Daoy (cell line): ENCODE results near the gene RAPGEF1. TPM values are rescaled to one million over a fixed set of nuclear protein-coding genes. Genes with fewer than 3 reads are reported as not detected.
"Not testable (repeated sequence)": the region's sequence is repeated elsewhere in the genome, so short reads cannot be mapped to it uniquely, and the experiment has no call there.

Experiments
- DNase-seq: peaks from one replicate; pipeline ENCODE4 v3.0.0-alpha.2; 2015; ENCODE audit warnings: low read depth
- total RNA-seq: library from RNA; depleted of rRNA; stranded (reverse); fragments of >200 nt; shearing (Covaris generic); gene quantifications from 2 replicates; pipeline ENCODE4 v1.2.3, GENCODE V29; 2014

RAPGEF1 gene
- total RNA-seq, 1 experiment from 2014 or later: 34.2 TPM

DNA sequence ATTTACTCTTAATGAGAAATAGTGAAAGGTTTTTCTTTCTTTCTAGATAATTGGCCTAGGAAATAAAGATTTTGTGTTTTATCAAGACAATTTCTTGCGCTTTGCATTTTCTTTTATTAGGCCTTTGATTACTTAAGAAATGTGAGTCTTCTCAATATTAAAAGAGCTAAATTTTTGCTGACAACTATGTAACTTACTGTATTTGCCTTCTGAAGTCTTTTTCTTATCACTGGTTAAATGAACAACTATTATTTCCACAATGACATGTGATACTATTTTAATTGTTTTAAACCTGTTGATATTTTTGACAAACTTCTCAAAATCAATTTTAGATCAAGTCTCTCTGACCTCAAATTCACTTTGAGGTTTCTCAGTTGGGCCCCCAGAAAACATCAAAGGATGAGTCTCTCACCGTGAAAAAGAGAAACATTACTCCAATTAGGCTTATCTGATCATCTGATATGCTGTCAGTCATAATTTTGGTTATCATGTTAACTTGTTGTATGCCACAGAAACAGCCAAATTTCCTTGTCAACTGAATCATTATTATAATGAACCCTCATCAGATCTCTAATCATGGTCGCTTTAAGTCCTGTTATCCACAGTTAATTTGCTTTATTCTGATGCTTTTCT is 48.8 kb downstream of the RAPGEF1 start:
- no peak for DNase-seq

DNA sequence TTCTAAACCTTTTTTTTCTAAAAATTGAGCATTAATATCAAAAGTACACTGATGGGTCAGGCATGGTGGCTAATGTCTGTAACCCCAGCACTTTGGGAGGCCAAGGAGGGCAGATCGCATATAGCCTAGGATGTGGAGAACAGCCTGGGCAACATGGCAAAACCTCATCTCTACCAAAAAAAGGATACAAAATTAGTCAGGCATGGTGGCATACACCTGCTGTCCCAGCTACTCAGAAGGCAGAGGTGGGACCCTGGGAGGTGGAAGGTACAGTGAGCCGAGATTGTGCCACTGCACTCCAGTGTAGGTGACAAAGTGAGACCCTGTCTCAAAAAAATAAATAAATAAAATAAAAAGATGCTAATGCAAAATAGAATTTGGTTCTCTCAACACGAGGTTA is 49.4 kb downstream of the RAPGEF1 start:
- DNase-seq: no peak

DNA sequence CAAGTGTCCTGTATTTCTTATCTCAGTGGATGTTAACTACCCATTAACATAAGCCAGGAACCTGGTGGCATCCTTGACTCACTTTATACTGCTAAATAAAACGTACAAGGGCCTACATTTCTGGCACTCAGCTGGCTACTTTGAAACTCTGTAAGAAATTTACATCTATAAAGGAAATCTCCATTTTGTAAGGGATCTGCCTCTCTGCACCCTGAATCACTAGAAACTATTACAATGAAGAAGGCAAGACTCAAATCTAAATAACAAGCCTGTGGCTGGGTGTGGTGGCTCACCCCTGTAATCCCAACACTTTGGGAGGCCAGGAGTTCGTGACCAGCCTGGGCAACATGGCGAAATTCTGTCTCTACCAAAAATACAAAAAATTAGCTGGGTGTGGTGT is 51.5 kb downstream of the RAPGEF1 start:
- no peak for DNase-seq

DNA sequence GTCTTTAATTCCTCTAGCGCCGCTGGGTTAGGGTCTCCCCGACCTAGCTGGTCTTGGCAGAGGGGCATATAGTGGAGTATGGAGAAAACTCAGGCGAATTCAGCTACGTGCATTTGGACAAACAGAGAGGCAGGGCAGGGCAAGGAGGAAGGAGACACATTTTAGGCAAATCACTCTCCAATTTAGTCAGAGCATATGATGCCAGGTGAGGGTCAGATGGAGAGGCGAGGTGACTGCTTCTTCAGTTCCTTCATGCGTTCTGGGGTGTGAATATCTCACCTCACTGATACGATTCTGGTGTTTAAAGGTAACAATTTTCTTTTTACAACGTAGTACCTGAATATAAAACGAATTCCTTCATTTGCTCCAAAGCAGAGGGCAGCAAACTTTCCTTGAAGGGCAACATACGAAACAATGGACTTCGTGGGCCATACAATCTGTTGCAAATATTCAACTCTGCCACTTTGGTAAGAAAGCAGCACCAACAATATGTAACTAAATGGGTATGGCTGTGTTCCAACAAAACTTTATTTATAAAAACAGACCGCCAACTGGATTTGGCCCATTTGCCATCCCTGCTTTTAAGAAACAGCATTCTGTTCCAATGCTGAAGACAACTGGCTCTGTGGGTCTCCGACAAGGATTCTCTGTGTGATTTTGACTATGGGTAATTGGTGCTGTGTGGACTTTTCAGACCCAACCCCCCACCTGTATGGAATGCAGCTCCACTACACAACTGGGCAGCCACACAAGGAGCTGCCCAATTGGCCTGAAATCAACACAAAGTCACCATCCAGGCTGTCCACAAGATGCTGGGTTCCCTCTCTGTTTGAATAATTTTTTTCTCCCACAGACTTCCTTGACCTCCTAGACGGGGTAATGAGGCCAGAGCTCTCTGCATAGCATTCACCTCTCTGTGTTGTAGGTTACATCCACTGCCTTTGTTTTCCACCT is 53.8 kb downstream of the RAPGEF1 start:
- no peak for DNase-seq

DNA sequence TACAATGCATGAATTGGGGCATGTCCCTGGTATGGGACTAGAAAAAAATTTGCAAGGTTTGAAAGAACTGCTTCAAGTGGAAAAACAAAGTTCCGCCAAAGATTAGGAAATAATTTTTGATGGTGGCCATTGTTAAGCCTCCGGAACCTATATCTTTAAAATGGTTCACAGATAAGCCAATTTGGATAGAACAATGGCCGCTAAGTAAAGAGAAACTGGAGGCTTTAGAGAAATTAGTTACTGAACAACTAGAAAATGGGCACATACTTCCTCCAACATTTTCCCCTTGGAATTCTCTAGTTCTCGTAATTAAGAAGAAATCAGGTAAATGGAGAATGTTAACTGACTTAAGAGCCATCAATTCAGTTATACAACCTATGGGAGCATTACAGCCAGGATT is 56.8 kb downstream of the RAPGEF1 start:
- DNase-seq: not testable (repeated sequence)

DNA sequence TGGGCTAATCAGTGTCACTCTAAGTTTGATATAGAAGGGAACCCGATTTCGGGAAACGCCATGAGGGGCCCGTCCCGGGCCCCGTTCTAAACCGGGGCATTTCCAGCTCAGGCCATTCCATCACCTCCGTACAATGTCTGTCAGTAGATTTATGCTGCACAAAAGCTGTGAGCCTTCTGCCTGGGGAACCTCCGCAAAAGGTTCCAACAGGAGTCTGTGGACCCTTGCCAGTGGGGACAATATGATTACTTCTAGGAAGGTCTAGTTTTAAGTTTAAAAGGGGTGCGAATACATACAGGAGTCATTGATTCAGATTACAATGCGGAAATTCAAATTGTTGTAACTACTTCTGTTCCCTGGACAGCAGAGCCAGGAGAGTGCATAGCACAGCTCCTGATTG is 57.6 kb downstream of the RAPGEF1 start:
- no peak for DNase-seq

DNA sequence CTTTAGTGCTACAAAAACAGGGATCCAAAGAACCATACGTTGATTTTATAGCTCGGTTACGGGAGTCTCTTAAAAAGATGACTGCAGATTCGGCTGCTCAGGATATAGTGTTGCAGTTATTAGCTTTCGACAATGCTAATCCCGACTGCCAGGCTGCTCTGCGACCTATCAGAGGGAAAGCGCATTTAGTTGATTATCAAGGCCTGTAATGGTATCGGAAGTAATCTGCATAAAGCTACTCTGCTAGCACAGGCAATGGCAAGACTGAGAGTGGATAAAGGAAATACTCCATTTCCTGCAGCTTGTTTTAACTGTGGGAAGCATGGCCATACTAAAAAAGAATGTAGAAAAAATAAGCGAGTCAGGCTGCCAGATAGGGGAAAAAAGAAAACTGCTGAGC is 58.0 kb downstream of the RAPGEF1 start:
- not testable (repeated sequence) for DNase-seq

DNA sequence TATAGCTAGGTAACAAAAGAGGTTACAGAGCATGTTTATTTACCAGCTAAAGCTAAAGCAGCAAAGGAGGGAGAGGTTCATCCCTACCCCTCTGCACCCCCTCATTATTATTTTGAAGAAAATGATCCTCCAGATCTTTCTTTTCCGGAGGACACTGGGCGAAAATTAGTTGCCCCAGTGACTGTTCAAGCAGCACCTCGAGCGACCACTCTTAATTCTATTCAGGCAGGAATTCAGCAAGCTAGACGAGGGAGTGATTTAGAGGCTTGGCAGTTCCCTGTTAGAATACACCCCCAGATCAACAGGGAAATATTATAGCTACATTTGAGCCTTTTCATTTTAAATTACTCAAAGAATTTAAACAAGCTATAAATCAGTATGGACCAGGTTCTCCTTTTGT is 58.8 kb downstream of the RAPGEF1 start:
- DNase-seq: not testable (repeated sequence)

DNA sequence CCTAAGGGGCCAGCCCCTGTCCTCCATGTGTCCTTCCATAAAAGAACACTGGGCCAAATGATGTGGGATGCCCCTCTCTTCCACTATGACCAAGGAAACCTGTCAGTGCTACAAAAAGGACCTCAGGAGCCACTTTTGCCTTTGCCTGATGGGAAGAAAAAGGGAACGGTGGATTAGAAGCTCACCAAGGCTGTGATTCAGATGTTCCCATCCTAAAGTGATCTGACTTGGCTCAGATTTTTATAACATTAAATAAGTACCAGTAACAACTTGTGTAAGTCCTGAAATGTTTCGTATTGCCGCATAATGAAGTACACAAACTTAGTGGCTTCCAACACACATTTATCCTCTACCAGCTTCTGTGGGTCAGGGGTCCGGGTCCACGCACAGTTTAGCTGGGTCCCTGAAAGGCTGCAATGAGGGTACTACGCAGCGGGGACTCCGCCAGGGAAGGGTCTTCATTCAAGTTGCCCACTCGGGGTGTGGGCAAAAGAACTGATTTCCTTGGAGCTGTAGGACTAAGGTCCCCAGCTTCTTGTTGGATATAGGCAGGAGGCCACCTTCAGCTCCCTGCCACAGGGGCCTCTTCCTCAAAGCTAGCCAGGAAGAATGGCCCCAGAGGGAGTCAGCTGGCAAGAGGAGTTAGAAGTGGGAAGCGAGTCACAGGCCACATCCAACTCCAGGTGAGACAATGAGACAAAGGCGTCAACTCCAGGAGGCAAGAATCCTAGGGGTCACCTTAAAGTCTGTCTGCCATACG is 60.4 kb downstream of the RAPGEF1 start:
- no peak for DNase-seq

DNA sequence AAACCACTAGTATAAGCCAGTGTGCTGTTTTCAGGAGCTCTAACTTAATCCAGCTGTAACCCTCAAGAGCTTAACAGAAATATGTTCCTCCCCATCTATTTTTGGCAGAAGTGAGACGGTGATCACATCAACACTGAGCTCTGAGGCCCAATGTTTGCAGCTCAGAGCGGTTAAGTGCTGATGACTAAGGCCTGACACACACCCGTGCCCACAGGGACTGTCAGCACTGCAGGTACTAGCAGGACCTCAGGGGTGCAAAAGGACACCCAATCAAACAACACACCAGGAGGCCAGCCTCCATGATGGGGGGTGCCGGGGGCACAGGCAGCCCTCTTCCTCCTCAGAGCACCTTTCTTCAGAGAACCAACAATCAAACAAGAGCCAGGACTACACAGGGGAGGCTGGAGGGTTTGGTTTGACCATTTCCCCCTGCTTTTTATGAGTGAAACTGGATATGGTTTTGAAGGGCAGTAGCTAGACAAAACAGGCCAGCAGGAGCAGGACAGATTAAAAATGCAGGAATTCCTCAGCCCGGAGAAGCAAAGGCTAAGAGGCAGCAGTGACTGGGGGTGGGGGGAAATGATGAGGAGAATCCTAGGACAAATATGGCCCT is 61.3 kb downstream of the RAPGEF1 start:
- peak; percentile 99 for DNase-seq

DNA sequence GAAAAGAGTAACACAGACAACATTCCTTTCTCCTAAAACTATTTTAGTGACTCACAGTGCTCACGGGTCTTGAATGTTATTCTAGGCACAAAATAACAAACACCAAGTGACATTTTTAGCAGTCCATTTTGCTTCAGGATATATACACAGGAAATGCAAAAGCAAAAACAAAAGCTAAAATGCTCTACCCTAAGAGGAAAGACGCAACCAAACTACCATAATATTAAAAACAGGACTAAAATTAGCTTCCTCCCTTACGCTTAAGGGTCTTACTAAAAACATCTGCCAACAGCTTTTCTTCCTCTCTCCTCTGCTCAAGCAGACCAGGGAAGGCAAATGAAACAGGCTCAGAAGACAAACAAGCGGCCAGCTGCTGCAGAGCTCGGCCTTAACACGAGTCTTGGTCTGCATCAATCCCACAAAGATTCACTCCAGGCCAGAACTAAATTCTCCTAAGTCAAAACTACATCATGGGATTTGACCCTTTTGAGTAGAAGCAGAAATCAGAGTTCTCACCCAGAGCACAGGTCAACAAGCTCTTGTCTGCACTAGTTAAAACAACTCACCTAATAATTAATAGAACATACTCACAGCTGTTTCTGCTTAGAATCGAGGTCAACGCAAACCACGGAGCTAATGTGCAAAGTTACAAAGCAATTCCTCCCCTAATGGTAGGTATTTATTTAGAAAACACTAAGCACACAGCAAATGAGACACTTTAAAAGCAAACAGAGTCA is 62.3 kb downstream of the RAPGEF1 start:
- no peak for DNase-seq

DNA sequence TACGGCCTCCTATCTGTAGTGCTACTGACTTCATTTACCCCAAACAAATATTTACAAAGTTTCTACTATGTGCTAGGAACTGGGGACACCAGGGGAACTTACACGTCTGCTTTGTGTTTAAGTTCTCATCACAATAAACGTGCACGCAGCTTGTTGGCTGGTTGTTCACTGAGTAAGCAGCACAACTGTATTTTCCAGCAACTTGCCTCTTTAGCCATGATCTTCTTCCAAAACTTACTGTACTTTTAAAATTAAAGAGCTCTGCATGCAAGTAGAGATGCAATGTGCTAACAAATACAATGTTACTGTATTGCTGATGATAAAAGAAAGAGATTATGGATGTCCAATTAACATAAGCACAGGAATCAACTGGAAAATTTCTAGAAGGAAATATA is 62.8 kb downstream of the RAPGEF1 start:
- no peak for DNase-seq

DNA sequence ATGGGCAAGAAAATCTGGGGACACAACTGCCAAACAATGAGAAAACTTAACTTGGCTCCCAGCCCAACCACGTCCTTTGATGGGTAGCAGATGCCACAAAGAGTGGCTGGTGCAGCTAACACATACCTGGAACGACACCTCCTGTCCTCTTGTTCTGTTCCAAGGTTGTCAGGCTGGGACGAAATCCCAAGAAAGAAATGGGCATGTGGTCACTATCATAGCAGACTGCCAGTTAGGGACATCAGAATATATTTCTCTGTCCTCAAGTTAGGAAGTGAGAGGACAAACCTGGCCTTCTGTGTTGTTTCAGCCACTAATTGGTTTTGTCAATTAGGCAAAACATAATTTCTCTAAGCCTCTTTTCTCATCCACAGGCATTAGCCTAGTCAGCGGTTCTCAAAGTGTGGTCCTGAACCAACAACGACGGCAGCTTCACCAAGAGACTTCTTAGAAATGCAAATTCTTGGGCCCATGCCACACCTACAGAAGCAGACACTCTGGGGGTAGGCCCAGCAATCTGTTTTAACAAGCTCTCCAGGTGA is 63.4 kb downstream of the RAPGEF1 start:
- no peak for DNase-seq

DNA sequence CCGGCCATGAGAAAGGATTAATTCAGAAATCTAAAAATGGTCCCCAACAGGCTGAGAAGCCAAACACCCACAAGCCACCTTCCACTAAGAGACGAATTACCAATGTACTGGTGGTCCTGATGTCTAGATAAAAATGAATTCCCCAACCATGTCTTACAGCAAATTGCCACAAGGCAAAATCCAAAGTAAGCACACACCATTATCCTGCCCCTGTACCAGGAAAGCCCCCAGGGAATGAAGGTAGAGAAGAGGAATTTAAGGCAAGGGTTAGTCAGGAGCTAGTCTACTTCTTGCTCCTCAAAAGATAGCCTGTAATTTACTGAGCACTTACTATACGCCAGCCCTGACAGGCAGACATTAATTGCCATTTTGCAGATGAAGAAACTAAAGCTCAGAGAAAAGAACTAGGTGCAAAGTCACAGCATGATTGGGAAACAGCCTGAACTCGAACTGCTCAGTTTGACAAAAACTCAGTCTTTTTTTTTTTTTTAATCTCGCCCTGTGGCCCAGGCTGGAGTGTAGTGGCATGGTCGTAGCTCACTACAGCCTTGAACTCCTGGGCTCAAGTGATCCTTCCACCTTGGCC is 64.3 kb downstream of the RAPGEF1 start:
- DNase-seq: no peak

DNA sequence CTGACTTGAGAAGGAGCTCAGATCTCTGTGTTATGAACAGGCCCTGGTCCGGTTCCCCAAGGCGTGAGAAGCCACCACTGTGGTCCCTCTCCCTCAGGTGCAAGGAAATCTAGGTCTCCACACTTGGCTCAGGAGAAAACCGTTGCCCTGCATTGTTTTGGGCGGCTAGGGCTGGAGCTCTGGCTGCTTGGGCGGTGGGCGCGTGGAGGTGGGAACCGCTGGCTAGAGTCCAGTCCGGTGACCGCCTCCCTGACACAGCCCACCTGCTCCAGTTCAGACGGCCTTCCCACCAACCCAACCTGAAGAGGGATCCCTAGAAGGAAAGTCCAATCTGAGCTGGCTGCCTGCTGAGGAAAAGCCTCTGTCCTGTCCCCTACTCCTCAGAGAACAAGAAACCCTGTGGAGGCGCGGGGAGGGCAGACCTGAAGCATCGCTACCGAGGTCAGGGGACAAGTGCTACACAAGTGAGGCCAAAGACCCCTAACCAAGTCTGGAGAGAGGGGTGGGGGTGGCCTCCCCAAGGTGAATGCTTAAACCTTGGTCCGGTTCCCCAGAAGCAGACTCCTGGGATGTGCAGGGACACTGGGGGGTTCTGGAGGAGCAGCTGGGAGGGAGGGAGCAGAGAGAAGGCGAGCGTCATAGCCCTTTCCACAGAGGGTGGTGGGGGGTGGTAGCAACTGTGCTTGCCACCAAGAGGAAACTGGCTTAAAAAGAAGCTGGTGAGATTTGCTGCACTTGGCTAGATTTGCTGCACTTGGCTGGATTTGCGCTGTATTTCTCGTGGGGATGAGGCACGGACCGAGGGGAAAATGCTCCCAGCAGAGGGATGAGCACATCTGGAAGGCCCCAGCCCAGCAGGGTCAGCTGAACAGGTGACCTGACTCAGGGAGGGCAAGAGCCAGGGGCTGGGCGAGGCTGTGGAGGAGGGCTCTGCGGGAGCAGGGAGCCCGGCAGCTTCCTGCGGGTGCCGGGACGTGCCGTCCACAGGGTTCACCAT is 65.2 kb downstream of the RAPGEF1 start:
- no peak for DNase-seq

DNA sequence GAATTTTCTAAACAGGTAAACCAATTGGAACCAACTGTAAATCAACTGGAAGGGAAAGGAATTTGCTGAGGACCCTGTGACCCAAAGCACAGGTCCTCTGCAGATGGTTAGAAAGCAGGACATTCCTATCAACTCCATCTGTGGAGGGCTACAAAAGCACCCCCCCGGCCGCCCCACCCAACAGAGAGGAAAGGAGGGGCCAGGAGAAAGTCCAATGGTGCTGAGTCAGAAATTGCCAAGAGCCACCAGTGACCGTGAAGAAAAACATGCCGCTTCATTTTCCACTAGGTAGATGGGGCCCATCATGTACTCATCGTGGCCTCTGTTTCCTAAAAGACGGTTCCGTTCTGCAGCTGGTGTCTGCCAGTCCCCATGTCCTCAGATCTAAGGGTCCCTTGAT is 66.3 kb downstream of the RAPGEF1 start:
- no peak for DNase-seq

DNA sequence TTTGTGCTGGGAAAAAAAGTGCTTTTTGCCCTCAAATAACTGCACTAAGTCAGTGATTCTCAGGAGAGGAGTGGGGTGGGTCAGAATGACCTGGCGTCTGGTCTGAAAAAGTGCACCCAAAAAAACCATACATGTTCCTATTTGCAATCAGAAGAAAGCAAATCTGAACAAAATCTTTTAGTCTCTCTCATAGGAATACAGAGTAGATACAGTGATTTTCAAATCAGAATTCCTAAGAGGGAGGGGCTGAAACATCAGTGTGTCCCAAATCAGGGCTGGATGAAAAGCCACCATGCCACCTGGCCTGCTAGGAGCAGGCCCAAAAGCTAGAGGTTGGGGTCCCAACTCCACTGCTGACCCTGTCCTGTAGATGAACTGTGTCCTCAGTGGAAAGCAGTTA is 66.8 kb downstream of the RAPGEF1 start:
- DNase-seq: no peak

DNA sequence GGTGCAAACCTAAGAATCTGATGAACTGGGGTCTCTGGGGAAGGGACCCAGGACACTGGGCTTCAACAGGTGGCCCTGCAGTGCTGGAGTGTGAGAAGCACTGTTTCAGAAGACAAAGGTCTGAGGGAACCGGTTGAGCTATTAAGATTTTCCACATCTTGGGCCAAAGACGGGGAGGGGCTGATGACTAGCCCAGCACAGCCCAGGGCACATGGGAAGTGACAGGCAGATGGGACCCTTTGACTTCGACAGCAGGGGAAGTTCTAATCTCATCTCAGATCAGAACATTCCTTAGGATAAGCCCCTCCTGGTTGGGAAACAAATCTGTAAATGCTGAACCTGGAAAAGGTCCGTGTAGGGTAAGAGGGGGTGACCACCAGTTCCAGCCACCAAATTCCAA is 67.4 kb downstream of the RAPGEF1 start:
- no peak for DNase-seq

DNA sequence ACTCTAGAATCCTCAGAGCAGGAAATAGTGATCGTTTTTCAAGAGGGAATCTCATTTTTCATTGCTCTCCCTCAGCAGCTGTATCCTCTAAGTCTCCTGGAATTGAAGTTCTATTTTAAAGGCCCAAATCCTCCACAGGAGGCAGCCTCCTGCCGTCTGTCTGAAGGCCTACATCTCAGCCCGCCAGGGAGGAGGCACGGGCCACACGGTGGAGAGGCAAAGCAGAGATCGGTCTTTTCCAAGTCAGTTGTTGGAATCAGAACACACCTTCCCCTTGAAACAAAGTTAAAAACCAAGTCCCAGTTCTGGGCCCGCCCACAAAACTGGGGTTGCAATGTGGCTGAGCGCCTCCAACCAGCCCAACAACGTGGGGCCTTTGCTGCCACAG is 68.7 kb downstream of the RAPGEF1 start:
- no peak for DNase-seq
